H9 (cell line): Measurements from ENCODE around the gene TTN. TPM values are rescaled to one million over a fixed set of nuclear protein-coding genes. Genes with fewer than 3 reads are reported as not detected.

Experiments used
- DNase-seq: peaks from one replicate; pipeline ENCODE4 v3.0.0-alpha.2; 2017
- H2AFZ ChIP-seq: one replicate; pipeline ENCODE4 v1.6.1; 2013; ENCODE audit warnings: mild to moderate bottlenecking, low read length, control low read depth, moderate library complexity
- H2AK5ac ChIP-seq: 2 replicates; pipeline ENCODE4 v1.6.1; 2013; ENCODE audit warnings: low read length, control low read depth, mixed read lengths; ENCODE audit not compliant: insufficient read length
- H2BK120ac ChIP-seq: one replicate; pipeline ENCODE4 v1.6.1; 2013; ENCODE audit warnings: low read depth, mild to moderate bottlenecking, low read length, control low read depth, inconsistent platforms; ENCODE audit not compliant: poor library complexity, severe bottlenecking
- H2BK12ac ChIP-seq: 2 replicates; pipeline ENCODE4 v1.6.1; 2013; ENCODE audit warnings: low read length, control low read depth, mixed read lengths, low read depth; ENCODE audit not compliant: insufficient read length
- H2BK15ac ChIP-seq: 2 replicates; pipeline ENCODE4 v1.6.1; 2013; ENCODE audit warnings: low read depth, low read length, control low read depth
- H2BK20ac ChIP-seq: one replicate; pipeline ENCODE4 v1.6.1; 2013; ENCODE audit warnings: low read depth, mild to moderate bottlenecking, low read length, control low read depth, inconsistent platforms; ENCODE audit not compliant: poor library complexity, severe bottlenecking
- H2BK5ac ChIP-seq: 2 replicates; pipeline ENCODE4 v1.6.1; 2013; ENCODE audit warnings: low read length, control low read depth, mixed read lengths; ENCODE audit not compliant: insufficient read length
- H3K14ac ChIP-seq: 2 replicates; pipeline ENCODE4 v1.6.1; 2013; ENCODE audit warnings: low read length, control low read depth; ENCODE audit not compliant: insufficient read depth
- H3K18ac ChIP-seq: 2 replicates; pipeline ENCODE4 v1.6.1; 2013; ENCODE audit warnings: low read depth, mild to moderate bottlenecking, mixed read lengths, low read length, control low read depth; ENCODE audit not compliant: insufficient read length
- H3K23ac ChIP-seq: 2 replicates; pipeline ENCODE4 v1.6.1; 2013; ENCODE audit warnings: low read length, control low read depth, mixed read lengths, low read depth; ENCODE audit not compliant: insufficient read length
- H3K23me2 ChIP-seq: 2 replicates; pipeline ENCODE4 v1.6.1; 2013; ENCODE audit warnings: low read depth, mild to moderate bottlenecking, mixed read lengths, low read length, control low read depth; ENCODE audit not compliant: insufficient read length, poor library complexity, severe bottlenecking
- H3K27ac ChIP-seq: 2 replicates; pipeline ENCODE4 v1.5.1; 2013; ENCODE audit warnings: low read length, control low read depth, mixed read lengths, low read depth; ENCODE audit not compliant: insufficient read length
- H3K27me3 ChIP-seq: 2 replicates; pipeline ENCODE4 v1.6.1; 2013; ENCODE audit warnings: low read length, control low read depth, inconsistent platforms; ENCODE audit not compliant: insufficient read depth
- H3K4ac ChIP-seq: 2 replicates; pipeline ENCODE4 v1.6.1; 2013; ENCODE audit warnings: low read depth, mild to moderate bottlenecking, control low read depth, inconsistent platforms, low read length, moderate library complexity
- H3K4me1 ChIP-seq: 2 replicates; pipeline ENCODE4 v1.6.1; 2013; ENCODE audit warnings: low read length, control low read depth, inconsistent platforms; ENCODE audit not compliant: insufficient read depth
- H3K4me2 ChIP-seq: 2 replicates; pipeline ENCODE4 v1.6.1; 2013; ENCODE audit warnings: low read length, control low read depth, mixed read lengths; ENCODE audit not compliant: insufficient read length, insufficient read depth
- H3K56ac ChIP-seq: 2 replicates; pipeline ENCODE4 v1.6.1; 2013; ENCODE audit warnings: low read depth, mild to moderate bottlenecking, mixed read lengths, low read length, control low read depth; ENCODE audit not compliant: insufficient read length
- H3K79me1 ChIP-seq: 2 replicates; pipeline ENCODE4 v1.6.1; 2013; ENCODE audit warnings: low read depth, mild to moderate bottlenecking, moderate library complexity, low read length, control low read depth, inconsistent platforms; ENCODE audit not compliant: insufficient read depth, poor library complexity, severe bottlenecking
- H3K79me2 ChIP-seq: 2 replicates; pipeline ENCODE4 v1.6.1; 2013; ENCODE audit warnings: low read length, control low read depth, inconsistent platforms; ENCODE audit not compliant: insufficient read depth
- H3K9ac ChIP-seq: 2 replicates; pipeline ENCODE4 v1.6.1; 2013; ENCODE audit warnings: low read length, control low read depth, mixed read lengths; ENCODE audit not compliant: insufficient read length; ENCODE audit errors: extremely low read depth
- H3K9me3 ChIP-seq: one replicate; pipeline ENCODE4 v1.6.1; 2013; ENCODE audit warnings: low read depth, low read length, inconsistent platforms; ENCODE audit not compliant: control insufficient read depth
- H3T11ph ChIP-seq: one replicate; pipeline ENCODE4 v1.6.1; 2013; ENCODE audit warnings: mild to moderate bottlenecking, low read length, control low read depth, inconsistent platforms
- H4K20me1 ChIP-seq: one replicate; pipeline ENCODE4 v1.6.1; 2013; ENCODE audit not compliant: control insufficient read depth, insufficient read length, insufficient read depth
- H4K5ac ChIP-seq: 2 replicates; pipeline ENCODE4 v1.6.1; 2013; ENCODE audit warnings: low read depth, mild to moderate bottlenecking, mixed read lengths, low read length, control low read depth; ENCODE audit not compliant: insufficient read length
- H4K8ac ChIP-seq: replicated peaks from 2 replicates; pipeline ENCODE4 v1.6.1; 2013; ENCODE audit warnings: low read length, control low read depth, mixed read lengths, low read depth; ENCODE audit not compliant: insufficient read length
- H4K91ac ChIP-seq: 2 replicates; pipeline ENCODE4 v1.6.1; 2013; ENCODE audit warnings: low read depth, mild to moderate bottlenecking, moderate library complexity, mixed read lengths, low read length, control low read depth; ENCODE audit not compliant: insufficient read length
- H3K27ac Mint-ChIP-seq, 3 experiments: 2 replicates in 2 of 3; 3 replicates in 1 of 3; pipeline ENCODE4 v1.8.0; 2020 to 2021; ENCODE audit warnings: mixed read lengths in 3 of 3, mild to moderate bottlenecking in 1 of 3, moderate library complexity in 1 of 3
- H3K27me3 Mint-ChIP-seq: 2 replicates; pipeline ENCODE4 v1.8.0; 2021; ENCODE audit warnings: low read depth, mild to moderate bottlenecking, moderate library complexity, mixed read lengths
- H3K36me3 Mint-ChIP-seq, 3 experiments: 2 replicates in 2 of 3; 3 replicates in 1 of 3; pipeline ENCODE4 v1.8.0; 2020 to 2021; ENCODE audit warnings: low read depth in 3 of 3, mixed read lengths in 3 of 3; ENCODE audit not compliant: insufficient read depth in 1 of 3
- H3K4me1 Mint-ChIP-seq, 2 experiments: 2 replicates each; pipeline ENCODE4 v1.8.0; 2020; ENCODE audit warnings: mixed read lengths in 2 of 2
- H3K4me3 Mint-ChIP-seq, 2 experiments: 2 replicates in 1 of 2; 3 replicates in 1 of 2; pipeline ENCODE4 v1.8.0; 2020 to 2021; ENCODE audit warnings: mild to moderate bottlenecking in 2 of 2, mixed read lengths in 2 of 2, moderate library complexity in 1 of 2
- H3K9me3 Mint-ChIP-seq, 2 experiments: 2 replicates in 1 of 2; 3 replicates in 1 of 2; pipeline ENCODE4 v1.8.0; 2020; ENCODE audit warnings: mild to moderate bottlenecking in 2 of 2, mixed read lengths in 2 of 2, moderate library complexity in 1 of 2
- CTCF ChIP-seq: fragments of 200-600 bp; sonication (generic); conservative IDR thresholded peaks from 3 replicates; pipeline ENCODE4 v1.8.0; 2021; ENCODE audit warnings: antibody characterized with exemption, mild to moderate bottlenecking
- WGBS: extraction: QIAGEN DNeasy Blood & Tissue Kit; methylation state at CpG from one replicate; pipeline ENCODE4 v1.1.7; 2013; ENCODE audit warnings: missing lambda C conversion rate, low lambda C conversion rate, mixed read lengths; ENCODE audit not compliant: insufficient read length; ENCODE audit errors: extremely low coverage; 5-methylcytosine and 5-hydroxymethylcytosine counted together
- total RNA-seq: library from RNA; stranded (reverse); gene quantifications from 2 replicates; pipeline ENCODE4 v1.2.1, GENCODE V29; 2021

TTN gene
- total RNA-seq, 1 experiment from 2014 or later: 0.70 TPM

- Histone ChIP-seq H2BK12ac (no peak overlapping the region), H3K23ac (no peak overlapping the region), H3K23me2 (peaks cover 8% of the 10 kb centered on the region), H3K4me2 (no peak overlapping the region), H4K8ac (no peak overlapping the region), H3K27me3 (no peaks in the 10 kb centered on the region; the same call in 1 of the 2 replicates), H4K20me1 (no peaks in the 10 kb centered on the region), H3K79me1 (peaks cover 5% of the 10 kb centered on the region), H3K79me2 (peaks cover 12% of the 10 kb centered on the region; the same call in 1 of the 2 replicates), H2BK5ac (no peak overlapping the region), H3K9me3 (no peaks in the 10 kb centered on the region), H2BK20ac (no peak overlapping the region), H2AK5ac (no peak overlapping the region), H2BK15ac (no peak overlapping the region), H3K4ac (no peak overlapping the region), H3T11ph (no peak overlapping the region), H2BK120ac (no peak overlapping the region), H2AFZ (no peak overlapping the region), H3K9ac (no peak overlapping the region), H3K14ac (no peak overlapping the region), H3K4me1 (no peaks in the 10 kb centered on the region), H4K5ac (no peak overlapping the region), H3K27ac (no peak overlapping the region), H4K91ac (no peak overlapping the region), H3K18ac (no peak overlapping the region), H3K56ac (no peak overlapping the region)
- Mint-ChIP-seq H3K9me3 (no peaks in the 10 kb centered on the region), H3K36me3 (peaks cover 7 to 18% (median 14%) of the 10 kb centered on the region in 3 experiments), H3K4me1 (peaks cover 4 to 11% of the 10 kb centered on the region in 2 experiments; a peak in 3 of 4 replicates), H3K27me3 (no peaks in the 10 kb centered on the region), H3K27ac (no peak overlapping the region), H3K4me3 (no peak overlapping the region)
- no CpG with 5 or more reads among the region's 2 CpGs for WGBS
- no peak for DNase-seq
- TF ChIP-seq CTCF: no peak
Observed at GRCh38 chr2:178527592-178527991, 279.6 kb downstream of the TTN start.
